NCI-H1417 (cell line): ENCODE measurements around the gene LSM14B.

Source experiments
- DNase-seq, 3 experiments: peaks; one replicate each; lab custom pipeline; 2025; lab: John Stamatoyannopoulos, UW

Gene LSM14B

DNA sequence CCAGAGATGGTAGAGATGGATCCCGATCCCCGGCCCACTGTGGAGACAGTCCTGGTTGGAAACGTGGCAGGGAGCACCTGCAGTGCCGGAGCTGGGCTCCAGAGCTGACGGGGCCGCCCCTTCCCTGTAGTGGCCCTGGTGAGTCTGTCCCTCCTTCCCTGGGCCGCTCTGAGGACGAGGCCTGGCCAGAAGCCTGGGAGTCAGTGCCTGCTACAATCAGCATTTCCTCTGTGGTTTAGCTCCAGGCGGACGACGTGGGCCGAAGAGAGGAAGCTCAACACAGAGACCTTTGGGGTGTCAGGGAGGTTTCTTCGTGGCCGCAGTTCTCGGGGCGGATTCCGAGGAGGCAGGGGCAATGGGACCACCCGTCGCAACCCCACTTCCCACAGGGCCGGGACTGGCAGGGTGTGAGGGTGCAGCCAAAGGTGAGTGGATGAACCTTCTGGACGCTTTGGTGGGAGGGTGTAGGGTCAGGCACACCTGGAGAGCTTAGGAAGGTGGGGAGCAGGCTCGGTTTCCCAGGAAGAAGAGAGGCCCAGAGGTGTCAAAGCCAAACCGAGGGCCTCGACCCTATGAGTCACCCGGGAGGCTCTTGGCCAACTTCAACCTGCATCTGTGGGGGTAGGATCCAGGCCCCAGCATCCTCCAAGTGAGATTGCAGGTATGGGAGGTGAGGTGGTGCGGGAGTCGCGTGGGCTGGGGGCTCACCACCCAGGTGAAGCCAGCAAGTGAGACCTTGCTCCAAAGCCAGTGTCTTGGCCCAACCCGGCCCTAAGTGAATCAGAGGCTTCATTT is 11.0 kb downstream of the LSM14B start:
- DNase-seq = no peak

DNA sequence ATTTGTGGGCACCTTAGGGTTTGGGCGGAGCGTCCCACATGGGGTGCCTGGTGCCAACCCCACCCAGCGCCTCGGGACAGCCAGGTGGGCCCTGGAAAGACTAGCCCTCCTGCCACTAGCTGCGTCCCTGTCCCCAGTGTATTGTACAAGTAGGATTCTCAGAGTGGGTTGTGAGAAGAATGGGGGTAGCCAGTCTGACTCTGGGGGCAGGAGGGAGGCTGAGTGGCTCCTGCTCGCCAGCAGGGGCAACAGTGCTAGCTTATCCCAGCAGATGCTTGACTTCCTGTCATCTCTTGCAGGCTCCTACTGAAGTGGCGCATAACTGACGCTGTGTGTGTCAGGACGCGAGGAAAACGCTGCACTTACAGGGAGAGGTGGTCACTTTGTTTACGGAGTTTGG is 11.6 kb downstream of the LSM14B start:
- no peak for DNase-seq

DNA sequence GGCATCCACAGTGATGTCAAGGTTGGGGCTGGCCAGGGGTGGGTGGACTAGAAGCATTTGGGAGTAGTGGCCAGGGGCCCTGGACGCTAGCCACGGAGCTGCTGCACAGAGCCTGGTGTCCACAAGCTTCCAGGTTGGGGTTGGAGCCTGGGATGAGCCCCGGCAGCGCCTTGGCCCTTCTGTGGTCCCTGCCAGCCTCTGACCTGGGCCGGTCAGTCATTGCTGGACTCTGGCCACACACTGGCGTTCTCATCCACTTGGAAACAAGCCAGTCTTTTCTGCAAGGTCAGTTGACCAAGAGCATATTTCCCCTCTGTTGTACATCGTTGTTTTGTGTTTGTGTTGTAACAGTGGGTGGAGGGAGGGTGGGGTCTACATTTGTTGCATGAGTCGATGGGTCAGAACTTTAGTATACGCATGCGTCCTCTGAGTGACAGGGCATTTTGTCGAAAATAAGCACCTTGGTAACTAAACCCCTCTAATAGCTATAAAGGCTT is 12.5 kb downstream of the LSM14B start:
- no peak for DNase-seq

DNA sequence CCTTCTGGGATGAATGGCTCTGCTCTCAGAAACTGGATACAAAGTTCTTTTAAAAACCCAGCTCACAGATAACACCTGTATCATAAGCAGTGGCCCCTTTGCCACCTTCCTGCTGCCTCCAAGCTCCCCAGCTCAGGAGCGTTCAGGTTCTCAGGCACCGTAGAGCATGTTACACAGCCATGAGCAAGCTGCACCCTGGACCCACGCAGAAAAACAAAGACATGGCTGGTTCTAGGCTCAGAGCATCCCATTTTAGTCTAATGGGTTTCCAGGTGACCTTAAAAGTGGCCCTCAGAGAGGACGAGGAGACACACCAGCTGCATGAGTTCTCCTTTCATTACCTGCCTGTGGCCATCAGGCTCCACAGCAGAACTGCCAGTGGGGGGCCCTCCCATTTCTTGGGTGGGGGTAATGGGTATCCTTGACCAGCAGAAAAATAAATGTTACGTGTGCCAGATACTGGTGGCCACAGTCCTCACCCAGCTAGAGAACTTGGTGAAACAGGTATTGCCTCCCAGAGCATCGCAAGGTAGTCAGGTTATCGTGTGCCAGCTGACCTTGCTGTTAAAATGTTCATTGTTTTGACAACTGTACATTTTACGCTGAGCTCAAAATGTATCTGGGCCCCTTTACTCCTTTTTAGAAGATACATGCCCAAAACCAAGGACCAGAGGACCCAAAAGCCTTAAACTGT is 13.4 kb downstream of the LSM14B start:
- no peak for DNase-seq

DNA sequence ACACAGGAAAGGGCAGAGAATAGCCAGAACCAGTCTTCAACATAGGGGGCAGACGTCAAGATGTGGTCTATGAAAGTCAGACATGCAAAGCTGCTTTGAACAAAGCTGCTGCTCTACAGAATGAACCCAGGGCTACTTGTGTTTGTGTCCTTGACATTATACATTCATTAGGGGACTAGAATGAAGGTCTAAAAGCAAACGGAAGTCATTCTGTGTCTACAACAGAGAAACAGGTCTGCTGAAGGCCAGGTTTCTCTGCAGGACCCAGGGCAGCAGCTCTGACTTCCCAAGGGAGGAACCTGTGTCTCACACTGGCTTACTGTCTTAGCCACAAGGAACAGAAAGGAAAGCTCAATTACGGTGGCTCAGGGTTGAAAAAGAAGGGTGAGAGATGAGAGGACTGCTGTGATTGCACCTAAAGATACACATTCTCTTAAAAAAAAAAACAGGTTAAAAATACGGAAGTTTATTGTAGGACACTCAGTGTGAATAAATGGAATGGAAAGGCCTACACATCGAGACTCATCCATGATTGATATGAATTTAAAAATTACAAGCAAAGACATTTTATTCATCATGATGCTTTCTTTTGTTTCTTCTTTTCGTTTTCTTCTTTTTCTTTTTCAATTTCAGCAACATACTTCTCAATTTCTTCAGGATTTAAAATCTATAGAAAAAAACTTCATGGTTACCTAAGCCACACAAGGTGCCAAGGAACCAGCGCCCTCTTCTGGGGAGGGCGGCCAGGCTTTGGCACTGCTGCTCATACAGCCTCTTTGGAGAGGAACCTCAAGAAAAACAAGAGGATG is 14.2 kb downstream of the LSM14B start:
- DNase-seq = peak; percentile 47 to 70 (median 48)

DNA sequence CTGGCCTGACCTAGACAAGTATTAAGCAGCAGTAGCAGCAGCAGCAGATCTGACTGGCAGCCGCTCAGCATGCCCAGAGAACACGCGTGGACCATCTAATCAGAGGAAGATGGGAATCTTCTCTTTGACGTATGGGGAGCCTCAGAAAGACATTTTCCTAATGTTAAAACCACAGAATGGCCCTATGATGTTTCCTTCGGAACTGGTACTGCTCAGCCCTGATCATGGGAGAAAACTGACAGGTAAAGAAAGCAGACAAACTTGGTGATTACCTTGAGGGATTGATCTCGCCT is 14.8 kb downstream of the LSM14B start:
- no peak for DNase-seq

DNA sequence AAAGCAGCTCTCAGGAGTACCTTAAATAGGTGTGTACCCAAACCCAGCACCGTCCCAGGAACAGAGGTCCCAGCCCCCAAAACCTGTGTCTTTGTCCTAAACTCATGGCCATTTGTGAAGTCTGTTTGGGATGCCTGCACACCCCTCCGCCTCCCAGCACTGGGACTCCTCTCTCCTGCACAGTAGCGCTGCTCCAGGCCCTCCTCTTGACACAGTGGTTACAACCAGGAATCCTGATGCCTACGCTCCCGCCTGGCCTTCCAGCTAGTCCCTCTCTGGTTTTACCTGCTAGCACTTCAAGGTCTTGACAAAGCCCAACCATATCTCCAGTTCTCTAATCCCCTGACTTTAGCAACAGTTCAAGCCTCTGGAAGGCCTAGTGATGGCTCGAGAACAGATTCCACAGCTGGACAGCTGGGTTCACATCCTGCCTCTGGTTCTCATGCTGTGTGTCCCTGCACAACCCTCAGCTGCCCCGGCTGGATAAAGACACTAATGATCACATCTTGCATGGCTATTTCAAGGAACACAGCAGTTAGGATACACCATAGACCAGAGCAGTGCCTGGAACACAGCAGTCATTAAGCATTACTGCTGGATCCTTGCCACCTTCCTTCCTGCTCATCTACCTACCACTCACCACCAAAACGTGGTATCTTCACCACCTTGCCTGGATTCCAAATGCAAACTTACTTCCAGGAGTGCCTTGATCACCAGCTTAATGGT is 15.4 kb downstream of the LSM14B start:
- no peak for DNase-seq

DNA sequence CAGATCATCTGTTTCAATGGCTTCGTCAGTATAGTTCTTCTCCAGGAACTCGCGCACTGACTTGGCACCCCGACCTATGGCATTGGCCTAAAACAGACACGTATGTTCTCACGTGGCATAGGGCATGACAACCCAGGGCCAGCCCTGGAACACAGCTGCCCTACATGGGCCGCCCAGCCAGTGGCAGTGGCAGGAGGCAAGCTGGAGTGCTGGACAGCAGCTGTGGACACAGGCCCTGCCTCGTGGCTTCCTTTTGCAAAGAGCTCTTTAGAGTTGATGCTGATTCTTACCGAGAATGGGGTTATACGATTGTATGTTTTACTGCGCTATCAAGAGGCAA is 15.9 kb downstream of the LSM14B start:
- DNase-seq = no peak

DNA sequence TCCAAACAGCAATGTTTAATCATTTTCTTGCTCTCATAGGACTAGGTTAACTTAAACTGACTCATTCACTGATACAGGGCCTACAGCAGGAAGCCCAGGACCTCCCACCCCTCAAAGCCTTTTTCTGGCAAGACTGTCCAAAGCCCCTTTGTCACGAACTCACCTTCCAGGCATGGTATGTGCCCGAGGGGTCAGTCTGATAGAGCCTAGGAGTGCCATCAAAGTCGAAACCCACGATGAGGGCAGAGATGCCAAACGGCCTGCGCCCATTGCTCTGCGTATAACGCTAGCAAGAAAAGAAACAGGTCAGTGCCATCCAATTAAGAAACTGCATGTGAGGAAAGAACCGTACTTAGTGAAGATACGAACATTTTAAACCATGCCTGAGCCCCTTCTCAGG is 16.6 kb downstream of the LSM14B start:
- no peak for DNase-seq

DNA sequence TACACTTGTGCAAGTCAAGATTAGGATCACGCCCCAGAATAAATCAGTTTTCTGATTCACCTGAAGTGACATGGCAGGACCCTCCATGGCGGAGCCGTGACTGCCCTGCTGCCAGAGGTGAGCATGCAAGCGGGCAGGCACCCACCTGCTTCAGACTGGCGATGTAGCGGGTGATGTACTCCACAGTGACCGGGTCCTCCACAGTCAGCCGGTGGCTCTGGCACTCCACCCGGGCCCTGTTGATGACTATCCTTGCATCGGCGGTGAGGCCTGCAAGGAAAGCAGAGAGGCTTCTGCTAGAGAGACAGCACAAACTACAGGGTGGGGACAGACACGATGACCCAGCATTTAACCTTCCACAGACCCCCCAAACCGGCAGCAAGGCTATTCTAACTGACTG is 17.4 kb downstream of the LSM14B start:
- no peak for DNase-seq

DNA sequence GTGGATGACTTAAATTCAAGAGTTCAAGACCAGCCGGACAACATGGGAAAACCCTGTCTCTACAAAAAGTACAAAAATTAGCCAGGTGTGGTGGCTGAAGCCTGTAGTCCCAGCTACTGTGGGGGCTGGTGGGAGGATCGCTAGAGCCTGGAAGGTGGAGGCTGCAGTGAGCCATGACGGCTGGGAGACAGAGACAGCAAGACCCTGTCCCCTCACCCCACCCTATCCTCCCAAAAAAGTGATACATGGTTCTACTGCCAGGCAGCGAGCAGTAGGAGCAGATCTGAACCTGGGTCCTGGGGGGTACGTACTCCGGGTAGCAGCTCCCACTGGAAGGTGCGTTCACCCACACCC is 18.7 kb downstream of the LSM14B start:
- no peak for DNase-seq

DNA sequence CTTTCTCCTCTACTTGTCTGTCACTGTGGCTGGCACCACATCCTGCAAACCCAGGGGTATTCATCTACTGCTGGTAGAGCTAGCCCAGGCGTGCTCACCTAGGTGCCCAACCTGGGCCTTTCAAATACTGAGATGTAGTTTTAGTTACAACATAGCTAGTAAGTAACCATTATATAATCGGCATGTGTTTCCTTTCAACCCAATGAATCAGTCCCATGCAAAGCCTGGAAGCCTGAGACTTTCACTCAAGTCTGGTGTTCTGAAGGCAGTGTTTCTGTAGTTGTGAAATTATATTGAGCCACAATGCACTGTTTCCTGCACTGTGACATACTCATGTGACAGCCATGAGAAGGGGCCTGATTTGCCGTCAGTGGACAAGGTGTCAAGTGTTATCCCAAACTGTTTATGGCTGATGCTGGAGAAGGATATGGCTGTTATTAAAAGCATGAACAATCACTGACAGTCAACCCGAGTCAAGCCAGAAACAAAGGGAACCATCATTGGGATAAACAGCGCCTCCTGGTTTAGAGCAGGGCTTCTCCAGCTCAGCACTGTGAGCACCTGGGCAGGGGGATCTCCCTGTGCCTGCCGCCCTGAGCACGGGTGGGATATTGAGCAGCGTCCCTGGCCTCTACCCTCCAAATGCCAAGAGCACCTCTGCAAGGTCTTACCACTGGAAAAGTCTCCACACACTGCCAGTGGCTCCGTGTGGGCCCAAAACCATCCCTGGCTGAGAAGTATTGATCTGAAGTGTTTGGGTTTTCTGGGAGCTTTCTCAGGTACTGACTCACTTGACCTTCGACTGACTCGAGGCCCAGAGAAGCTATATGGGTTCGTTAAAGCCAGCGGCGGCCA is 19.3 kb downstream of the LSM14B start:
- peak in 2 of 3 experiments; percentile 24 to 61 for DNase-seq

DNA sequence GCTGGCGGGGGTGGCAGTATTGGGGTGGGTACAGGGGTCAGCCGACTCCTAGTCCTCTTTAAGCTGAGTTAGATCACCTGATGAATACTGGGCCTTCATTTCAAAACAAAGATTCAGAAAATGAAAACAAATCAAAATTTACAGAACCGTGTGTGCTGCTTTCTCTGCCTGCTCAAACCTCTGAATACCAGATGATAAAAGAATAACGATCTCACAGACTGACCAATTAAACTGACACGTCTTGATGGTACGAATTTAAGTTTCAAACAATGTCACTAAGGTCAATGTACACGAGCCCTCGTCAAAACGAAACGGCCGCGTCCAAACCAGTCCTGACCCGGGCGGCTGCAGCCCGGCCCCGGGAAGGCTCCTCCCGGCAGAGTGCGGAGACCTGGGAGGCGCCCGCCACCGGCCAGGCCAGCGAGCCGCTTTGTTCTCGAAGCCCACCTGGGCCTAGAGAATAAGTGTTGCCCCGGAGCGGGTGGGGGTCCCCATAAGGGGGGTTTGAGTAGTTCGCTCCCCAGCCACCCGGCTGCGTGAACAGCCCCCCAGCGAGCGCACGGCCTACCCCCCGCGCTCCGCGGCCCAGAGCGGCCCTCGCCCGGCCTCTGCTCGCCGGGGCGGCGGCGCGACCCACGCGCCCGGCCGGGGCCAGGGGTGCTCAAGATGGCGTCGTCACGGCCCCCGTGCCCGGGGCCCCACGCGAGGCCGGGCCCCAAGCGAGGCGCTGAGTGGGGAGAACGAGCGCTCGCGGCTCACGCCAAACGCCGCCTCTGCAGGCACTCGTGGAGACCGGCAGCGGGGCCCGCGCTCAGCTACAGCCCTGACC is 20.2 kb downstream of the LSM14B start:
- peak in 2 of 3 experiments; percentile 70 for DNase-seq

DNA sequence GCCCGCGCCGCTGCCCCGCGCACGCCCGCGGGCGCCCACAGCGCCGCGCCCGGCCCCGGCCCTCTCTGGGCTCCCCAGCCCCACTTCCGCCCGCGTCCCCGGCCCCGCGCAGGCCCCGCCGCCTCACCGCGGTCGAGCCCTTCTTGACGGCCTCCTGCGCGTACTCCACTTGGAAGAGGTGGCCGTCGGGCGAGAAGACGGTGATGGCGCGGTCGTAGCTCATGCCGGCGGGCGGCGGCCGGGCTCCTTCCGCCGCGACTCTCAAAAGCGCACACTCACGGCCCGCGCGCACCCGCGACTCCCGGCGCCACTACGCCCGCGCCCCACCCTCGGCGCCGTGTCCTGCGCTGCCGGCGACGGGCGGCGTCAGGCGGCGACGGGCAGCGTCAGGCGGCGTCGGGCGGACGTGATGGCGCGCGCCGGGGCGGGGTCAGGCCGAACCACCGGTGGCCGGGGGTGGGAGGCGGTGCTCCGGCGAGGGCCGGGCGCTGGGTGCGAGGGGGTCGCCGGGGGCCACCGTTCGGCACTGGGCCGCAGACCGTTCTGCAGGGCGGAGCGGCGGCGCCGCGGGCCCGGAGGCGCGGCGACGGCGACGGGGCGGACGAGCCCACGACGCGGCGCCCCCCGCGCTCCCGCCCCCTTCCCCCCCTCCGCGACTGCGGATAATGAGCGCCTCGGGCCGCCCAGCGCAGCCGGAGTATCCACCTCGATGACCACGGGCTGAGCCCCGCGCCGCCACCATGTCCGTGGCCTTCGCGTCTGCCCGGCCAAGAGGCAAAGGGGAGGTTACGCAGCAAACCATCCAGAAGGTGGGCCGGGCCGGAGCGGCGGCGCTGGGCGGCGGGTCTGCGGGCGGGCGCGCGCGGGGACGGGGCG is 21.0 kb downstream of the LSM14B start, which contains the start of the genes PSMA7 and SS18L1:
TSS of gene PSMA7 (minus strand) at position 314 of the 876 bp plus-strand sequence. CDS start at position 223, 91 bp downstream.
TSS of gene SS18L1 (plus strand) at position 689 of the 876 bp plus-strand sequence. CDS start at position 741, 52 bp downstream.
- peak; percentile 91 to 94 (median 93) for DNase-seq

DNA sequence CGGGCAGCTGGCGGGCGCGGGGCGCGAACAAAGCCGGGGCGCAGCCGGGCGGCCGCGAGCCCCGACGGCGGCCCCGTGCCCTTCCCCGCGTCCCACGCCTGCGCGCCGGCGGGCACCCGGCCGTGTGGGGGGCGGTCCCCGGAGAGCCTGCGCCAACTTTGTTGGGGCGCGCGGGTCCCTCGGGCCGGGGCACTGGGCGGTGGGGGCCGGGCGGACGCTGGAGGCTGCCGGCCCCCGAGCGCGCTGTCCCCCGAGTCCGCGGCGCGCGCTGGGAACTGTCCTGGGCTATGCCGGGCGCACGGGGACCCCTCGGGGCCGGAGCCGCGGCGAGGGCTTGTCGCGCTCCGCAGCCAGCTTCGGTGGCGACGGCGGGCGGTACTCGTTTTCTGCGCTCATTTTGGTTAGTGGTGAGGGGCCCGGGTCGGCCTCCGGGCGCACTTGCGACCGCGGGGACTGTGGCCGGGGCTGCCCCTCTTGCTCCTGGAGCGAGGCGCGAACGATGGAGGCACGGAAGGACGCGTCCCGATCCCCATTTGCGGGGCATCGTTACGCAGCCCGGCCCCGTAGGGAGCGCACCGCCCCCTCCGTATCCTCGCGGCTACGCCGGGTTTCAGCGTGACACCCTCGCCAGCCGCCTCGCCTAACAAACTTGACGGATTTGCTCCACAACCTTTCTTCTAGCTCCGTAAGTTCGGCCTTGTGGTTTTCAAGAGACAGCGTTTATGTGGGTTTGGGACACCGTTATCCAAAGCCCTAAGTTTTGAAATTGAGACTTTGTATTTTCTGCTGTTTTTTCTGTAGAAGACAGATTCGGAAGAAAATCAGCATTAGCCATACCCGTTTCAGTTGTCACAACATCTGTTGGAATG is 21.9 kb downstream of the LSM14B start:
- DNase-seq = peak; percentile 34 to 59 (median 54)

DNA sequence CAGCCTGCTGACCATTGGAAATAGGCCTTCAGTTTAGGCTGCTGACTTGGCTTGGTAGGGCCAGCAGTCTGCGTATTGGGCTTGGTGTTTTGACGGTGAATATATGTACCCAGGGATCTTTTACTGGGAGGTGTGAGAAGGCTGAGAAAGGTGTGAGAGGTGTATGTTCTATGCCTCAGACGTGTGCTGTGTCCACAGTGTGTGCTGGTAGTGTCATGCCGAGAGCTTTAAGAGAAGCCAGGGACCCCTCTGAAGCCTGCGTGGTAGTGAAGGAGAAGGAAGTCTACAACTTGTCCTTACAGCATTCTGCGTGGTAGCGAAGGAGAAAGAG is 23.4 kb downstream of the LSM14B start:
- no peak for DNase-seq

DNA sequence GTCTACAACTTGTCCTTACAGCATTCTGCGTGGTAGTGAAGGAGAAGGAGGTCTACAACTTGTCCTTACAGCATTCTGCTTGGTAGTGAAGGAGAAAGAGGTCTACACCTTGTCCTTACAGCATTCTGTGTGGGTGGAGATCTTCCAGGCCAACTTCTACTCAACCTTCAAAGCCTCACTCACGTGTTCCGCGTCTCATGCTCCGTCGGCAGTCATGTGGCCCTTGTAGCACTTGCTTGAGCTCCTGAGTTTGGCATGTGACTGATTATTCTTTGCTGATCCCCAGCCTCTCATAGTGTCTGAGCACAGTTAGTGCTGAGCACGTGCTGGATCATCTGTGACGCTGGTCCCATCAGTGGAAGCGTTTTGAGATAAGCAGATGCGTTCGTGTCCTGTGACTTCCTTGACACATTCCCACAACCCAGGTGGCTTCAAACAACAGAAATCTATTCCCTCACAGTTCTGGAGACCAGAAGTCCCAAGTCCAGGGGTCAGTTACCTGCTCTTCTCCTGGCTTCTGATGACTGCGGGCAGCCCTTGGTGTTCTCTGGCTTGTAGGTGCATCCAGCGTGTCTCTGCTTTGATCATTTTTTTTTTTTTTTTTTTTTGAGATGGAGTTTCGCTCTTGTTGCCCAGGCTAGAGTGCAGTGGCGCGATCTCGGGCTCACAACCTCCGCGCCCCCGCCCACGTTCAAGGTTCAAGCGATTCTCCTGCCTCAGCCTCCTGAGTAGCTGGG is 23.9 kb downstream of the LSM14B start:
- no peak for DNase-seq

DNA sequence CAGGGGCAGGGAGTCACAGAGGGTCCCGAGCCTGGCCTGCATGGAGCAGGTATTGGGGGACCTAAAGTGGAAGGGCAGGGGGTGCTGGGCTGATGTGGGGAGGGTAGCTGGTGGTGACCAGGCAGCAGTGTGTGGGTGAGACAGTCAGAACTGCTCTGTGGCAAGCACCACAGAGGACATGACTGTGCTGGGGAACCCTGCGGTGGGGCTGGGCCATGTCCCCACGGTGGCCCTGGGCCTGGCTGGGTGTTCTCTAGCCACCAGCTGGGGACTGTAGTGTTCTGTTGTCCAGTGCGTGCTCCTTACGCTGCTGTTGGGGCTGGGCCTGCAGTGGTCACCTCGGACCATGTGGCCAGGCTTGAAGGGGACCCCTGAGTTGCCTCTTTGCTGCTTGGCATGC is 24.9 kb downstream of the LSM14B start:
- no peak for DNase-seq
